DMS53 treated with DMSO at 0.1 percent for 48 hours (cell line): ENCODE measurements around the gene PILRB.
"Not testable (repeated sequence)": the region's sequence is repeated elsewhere in the genome, so short reads cannot be mapped to it uniquely, and the experiment has no call there.

Source experiments
- DNase-seq: peaks from one replicate; lab custom pipeline; 2025; ENCODE audit not compliant: unreplicated experiment; lab: John Stamatoyannopoulos, UW

Gene PILRB

DNA sequence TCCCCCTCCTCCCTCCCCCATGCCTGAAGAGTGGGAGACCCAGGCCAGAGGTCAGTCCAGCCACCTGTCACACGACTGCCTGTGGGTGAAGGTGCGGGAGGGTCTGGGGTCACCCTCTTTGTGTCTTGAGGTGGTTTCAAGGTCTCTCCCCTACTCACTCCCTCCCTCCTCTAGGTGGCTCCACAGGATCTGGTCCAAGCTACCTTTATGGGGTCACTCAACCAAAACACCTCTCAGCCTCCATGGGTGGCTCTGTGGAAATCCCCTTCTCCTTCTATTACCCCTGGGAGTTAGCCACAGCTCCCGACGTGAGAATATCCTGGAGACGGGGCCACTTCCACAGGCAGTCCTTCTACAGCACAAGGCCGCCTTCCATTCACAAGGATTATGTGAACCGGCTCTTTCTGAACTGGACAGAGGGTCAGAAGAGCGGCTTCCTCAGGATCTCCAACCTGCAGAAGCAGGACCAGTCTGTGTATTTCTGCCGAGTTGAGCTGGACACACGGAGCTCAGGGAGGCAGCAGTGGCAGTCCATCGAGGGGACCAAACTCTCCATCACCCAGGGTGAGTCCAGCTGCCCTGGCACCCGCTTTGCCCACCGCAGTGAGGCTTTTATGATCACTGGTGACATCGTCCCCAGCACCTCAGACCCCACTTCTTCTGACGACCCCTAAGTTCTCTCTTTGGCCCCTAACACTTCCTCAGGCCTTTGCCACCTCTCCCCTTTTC is 16.1 kb downstream of the PILRB start:
- DNase-seq: not testable (repeated sequence)

DNA sequence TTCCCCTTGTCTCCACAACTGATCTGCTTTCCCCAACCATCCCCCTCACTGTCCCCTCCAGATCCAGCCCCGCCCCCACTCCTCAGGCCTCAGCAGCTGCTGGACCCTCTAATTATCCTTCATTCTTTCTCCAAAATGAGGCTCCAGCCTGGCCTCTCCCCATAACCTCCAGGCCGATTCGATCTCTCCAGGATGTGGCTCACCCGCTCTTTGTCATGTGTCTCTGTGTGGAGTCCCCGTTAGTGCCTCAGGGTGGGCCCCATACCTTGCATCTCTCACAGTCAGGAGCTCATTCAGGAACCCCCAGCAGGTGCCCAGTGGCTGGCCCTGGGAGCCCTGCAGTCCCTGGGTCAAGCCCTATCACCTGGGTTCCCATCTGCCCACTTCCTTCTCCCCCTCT is 16.7 kb downstream of the PILRB start:
- DNase-seq: no peak

DNA sequence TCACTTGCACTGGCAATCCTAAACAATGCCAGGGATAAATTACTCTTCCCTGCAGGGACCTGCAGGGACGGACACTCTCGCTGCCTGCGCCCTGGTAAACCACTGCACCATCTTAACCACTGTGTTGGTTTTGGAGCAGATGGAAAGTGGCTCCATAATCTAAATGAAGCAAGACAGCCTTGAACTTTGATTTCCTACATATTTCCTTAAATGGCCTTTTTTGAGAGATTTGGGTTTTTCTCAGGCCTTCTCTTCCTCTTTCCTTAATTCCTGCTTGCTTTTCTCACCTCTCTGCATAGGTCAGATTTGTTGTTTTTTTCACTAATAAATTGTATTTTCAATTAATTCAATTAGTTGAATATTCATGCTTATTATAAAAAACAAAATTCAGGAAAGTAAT is 18.1 kb downstream of the PILRB start:
- DNase-seq: no peak

DNA sequence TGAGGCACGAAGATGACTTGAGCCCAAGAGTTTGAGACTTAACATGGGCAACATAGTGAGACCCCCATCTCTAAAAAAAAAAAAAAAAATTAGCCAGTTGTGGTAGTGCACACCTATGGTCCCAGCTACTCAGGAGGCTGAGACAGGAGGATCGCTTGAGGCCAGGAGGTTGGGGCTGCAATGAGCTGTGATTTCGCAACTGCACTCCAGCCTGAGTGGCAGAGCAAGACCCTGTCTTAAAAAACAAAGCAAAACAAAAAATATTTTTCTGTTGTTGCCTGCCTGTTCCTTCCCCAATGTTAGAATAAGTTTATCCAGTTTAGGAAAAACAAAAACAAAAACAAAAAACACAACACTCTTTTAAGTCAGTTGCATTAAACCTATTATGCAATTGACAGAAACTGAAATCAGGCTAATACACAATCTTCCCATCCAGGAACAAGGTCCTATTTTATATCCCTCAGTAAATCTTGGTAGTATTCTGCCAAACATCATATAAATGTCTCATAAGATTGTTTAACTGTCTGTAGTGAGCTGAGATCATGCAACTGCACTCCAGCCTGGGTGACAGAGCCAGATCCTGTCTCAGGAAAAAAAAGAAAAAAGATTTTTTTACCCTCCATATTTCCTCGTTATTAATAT is 20.3 kb downstream of the PILRB start:
- DNase-seq: no peak

DNA sequence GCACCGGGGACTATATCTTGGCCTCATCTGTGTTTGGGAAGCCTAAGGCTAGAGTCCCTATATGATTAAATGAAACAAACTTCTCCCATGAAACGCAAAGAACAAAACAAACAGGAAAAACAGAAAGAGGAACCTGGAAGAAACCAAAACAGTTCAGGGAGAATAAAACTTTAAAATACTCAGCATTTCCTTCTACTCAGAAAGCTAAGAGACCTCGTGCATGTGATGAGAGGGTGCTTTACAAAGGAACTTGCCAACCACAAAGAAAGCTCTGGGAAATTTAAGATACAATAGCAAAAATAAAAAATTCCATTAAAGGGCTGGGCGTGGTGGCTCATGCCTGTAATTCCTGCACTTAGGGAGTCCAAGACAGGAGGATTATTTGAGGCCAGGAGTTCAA is 22.3 kb downstream of the PILRB start:
- no peak for DNase-seq

DNA sequence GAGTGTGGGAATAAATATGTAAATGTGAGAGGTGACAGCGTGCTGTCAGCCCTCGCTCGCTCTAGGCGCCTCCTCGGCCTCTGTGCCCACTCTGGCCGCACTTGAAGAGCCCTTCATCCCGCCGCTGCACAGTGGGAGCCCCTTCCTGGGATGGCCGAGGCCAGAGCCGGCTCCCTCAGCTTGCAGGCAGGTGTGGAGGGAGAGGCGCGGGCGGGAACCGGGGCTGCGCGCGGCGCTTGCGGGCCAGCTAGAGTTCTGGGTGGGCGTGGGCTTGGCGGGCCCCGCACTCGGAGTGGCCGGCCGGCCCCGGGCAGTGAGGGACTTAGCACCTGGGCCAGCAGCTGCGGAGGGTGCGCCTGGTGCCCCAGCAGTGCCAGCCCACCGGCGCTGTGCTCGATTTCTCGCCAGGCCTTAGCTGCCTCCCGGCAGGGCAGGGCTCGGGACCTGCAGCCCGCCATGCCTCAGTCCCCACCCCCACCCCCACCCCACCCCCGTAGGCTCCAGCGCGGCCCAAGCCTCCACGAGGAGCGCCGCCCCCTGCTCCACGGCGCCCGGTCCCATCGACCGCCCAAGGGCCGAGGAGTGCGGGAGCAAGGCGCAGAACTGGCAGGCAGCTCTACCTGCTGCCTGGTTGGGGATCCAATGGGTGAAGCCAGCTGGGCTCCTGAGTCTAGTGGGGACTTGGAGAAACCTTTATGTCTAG is 23.8 kb downstream of the PILRB start:
- not testable (repeated sequence) for DNase-seq

DNA sequence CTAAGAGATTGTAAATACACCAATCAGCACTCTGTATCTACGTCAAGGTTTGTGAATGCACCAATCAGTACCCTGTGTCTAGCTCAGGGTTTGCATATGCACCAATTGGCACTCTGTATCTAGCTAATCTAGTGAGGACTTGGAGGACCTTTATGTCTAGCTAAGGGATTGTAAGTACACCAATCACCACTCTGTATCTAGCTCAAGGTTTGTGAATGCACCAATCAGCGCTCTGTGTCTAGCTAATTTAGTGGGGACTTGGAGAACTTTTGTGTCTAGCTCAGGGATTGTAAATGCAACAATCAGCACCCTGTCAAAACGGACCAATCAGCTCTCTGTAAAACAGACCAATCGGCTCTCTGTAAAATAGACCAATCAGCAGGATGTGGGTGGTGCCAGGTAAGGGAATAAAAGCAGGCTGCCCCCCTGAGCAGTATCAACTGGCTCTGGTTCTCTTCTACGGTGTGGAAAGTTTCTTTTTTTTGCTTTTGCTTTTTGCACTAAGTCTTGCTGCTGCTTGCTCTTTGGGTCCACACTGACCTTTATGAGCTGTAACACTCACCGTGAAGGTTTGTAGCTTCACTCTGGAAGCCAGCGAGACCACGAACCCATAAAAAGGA is 24.4 kb downstream of the PILRB start:
- DNase-seq: peak; percentile 81

DNA sequence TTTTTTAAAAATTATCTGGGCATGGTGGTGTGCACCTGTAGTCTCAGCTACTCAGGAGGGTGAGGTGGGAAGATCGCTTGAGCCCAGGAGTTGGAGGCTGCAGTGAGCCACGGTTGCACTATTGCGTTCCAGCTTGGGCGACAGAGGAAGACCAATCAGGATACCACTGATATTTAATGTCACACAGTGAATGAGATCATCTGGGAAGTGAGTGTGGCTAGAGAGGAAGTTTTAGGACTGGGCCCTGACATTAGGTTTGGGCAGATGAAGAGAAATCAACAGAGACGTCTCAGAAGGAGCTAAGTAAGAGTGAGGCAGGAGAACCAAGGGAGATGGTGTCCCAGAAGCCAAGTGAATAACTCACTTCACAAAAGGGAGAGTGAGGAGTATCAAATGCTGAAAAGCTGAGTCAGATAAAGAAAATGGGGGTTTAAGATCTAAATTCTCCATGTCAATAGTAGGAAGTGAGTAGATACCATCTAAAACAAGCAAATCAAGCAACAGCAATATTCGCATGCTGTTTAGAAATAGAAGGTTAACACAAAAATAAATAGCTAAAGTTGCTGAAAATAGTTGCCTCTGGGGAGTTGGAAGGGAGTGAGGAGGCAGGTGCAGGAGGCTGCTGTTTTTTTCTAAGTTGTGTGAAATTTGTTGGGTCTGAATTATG is 26.8 kb downstream of the PILRB start:
- DNase-seq: no peak

DNA sequence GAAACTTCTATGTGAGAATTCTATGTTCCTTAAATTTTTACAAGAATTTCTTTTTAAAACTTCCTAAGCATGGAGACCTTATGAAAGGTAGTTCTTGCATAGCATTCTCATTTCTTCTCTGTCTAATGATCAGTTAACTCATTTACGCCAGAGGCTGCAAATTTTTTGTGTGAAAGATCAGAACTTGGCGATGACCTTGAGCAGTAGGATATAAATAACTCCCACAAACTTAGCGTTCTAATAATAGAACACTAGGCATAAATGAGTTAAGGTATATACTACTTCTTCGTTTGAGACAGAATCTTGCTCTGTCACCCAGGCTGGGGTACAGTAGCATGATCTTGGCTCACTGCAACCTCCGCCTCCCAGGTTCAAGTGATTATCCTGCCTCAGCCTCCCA is 29.0 kb downstream of the PILRB start:
- no peak for DNase-seq

DNA sequence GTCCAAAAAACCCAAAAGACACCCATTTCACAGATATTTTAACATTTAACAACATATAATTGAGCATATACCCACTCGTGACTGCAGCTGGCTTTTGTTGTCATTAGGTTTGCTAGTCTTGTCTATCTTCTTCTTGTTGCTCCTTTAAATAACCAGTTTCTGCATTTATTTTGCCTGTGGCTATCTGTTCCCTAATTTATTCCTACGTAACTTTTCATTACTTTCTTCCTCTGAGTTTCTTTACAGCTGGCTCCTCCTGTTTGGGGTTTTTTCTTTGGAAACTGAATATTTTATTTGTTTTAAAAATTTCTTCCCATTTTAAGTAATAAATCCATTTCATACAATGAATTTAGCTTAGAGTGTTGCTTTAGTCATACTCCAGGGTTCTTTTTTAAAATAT is 29.8 kb downstream of the PILRB start:
- no peak for DNase-seq

DNA sequence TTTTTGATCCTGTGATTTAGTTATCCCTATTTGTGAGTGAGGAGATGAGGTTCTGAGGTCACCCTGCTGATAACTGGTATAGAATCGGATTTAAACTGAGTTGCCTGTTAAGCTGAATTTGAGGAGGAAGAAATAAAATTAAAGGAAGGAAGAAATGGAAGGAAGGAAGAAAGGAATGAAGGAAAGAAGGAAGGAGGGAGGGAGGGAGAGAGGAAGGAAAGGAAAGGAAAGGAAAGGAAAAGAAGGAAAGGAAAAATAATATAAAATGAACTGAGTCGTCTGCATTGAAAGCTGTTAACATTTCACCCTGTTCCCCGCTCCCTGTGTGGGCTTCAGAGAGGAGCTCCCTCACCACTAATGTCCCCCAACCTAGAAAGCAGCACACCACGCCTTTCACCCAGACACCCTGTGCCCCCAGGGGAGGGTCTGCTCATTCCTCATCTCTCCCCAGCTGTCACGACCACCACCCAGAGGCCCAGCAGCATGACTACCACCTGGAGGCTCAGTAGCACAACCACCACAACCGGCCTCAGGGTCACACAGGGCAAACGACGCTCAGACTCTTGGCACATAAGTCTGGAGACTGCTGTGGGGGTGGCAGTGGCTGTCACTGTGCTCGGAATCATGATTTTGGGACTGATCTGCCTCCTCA is 31.6 kb downstream of the PILRB start:
- no peak for DNase-seq

DNA sequence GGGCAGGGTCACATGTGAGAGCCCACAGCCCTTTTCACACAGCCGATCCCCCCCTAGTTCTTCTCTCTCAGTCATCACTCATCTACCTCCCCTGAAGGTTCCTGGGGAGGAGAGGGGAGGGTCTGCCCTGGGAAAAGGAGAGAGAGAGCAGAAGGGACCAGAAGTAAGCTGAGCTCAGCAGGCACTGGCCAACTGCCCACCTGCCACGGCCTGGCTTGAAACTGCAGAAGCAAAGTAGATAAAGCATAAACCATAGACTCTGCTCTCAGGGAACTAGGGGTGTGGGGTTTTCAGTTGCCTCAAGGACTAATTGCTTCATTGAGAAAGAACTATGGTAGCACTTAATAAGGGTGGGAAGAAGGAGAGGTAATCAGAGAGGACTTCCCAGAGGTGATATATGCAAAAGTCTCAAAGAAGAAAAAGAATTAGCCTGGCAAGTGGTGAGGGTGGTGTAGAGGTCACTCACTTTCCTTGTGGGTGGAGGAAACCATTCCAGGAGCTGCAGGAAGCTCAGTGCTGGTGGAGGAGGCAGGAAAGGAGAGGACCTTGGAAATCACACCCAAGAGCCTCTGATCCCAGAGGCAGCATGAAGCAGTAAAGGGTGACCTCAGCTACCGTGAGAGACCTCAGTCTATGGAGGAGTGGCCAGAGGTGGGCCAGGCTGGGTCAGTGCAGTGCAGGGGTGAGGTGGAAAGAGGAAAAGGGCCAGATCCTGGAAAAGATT is 32.5 kb downstream of the PILRB start:
- DNase-seq: no peak

DNA sequence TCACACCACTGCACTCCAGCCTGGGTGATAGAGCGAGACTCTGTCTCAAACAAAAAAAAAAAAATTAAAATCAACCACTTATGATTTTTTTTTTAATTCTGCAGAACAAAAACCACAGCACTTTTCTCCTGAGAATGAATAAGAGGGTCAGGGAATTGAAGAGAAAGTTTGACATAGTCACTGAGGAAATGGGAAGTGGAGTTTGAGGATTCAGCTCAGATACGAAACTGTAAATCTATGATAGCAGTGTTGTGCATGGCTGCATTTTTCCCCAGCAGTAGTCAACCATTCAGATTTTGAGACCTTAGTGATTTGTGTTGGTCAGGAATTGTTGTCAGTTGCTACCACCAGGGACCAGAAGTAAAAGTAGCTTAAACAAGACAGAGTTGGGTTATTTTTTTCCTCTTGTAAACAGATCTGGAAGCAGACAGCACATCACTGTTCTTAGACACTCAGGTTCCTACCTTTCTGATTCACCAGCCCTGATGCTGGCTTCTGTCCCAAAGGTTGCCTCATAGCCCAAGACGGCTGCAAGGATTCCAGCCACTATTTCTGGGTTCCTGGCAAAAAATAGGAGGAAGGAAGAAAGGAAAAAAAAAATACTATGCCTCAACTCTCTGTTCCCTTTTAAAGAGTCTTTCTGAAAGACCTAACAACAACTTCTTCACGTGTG is 35.5 kb downstream of the PILRB start:
- no peak for DNase-seq

DNA sequence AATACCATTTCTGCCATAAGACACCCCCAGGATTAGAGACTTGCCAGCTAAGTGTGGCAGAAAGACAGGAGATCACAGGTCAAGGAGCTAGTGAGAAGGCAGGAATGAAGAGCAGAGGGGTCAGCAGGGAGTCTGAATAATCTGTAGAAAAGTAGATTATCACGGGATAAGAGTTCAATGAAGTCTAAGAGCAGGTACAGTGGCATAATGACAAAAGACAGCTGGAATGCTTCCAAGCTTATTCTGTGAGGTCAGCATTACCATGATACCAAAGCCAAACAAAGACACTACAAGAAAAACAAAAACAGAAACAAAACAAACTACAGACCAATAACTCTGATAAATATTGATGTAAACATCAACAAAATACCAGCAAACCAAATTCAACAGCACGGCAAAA is 36.2 kb downstream of the PILRB start:
- DNase-seq: no peak

DNA sequence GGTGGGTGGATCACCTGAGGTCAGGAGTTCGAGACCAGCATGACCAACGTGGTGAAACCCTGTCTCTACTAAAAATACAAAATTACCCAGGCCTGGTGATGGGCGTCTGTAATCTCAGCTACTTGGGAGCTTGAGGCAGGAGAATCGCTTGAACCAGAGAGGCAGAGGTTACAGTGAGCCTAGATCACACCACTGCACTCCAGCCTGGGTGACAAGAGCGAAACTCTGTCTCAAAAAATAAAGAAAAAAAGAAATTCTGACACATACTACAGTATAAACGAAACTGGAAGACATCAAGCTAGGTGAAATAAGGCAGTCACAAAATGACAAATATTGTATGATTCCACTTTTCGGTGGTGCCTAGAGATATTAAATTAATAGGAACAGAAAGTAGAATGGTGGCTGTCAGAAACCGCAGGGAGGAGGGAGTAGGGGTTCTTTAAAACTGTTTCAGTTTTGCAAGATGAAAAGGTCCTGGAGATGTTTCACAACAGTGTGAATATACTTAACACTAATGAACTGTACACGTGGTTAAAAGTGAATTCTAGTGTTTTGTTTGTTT is 38.6 kb downstream of the PILRB start:
- no peak for DNase-seq

DNA sequence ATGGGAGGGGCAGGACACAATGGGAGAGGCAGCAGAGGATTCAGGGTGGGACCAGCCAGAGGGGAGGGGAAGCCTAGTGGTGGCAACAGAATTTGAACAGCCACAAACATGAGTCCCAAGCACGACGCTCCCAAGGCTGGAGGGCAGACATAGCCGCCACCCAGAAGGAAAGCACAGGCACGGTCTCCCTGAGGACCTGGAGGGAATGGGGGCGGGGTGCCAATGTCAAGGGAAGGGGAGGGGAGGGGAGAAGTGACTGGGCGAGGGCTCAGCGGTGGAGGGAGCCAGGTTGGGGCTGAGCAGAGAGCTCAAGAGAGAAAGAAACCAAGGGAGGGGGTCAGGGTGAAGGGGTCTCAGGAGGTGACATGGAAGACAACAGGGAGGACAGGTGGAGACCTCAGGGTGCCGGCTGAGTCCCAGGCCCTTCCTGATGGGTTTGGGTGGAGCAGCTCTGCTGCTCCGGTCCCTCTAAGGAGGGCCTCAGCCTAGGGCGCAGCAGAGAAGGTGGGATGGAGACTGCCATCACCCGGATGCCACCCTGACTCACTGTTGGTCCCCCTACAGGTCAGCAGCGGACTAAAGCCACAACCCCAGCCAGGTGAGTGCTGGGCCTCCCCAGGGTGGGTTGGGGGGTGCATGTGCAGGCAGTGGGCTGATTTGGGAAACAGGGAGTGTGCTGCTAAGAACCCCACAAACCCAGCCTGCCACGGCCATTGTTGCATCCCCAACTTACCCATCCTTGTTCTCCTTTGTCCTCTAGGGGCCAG is 39.6 kb downstream of the PILRB start:
- DNase-seq: no peak

DNA sequence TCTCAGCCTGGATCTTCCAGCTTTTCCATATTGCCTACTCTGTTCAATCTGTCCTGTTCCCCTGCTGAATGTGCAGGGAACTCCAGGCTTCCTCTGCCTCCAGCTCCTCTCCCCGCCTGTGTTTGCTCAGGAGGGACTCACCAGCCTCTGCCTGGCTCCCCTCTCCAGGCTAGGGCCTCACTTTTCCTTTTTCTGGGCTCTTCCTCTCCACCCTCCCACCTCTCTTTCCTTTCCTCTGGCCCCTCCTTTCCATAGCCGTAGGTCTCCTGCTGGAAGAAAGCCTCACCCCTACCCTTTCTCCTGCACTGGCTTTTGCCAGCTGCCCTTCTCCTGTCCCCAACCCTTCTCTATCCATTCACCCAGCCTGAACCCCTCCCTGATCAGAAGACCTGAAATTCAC is 40.3 kb downstream of the PILRB start:
- DNase-seq: no peak

DNA sequence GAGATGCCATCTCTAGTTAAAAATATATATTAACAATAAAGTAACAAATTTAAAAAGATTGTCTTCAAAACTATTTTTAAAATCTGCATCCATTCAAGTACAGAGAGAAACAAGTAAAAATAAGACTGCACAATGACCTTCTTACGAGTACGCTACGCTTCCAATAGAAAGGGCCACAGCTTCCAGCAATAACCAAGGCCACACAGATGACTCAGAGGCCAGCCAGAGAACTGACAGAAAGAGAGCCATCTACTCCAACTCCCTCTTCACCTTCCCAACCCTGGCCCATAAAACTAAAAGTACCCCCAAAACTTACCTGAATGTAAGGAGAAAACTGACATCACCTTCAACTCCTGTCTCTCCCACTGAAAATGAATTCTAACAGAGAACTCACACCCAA is 42.1 kb downstream of the PILRB start:
- no peak for DNase-seq

DNA sequence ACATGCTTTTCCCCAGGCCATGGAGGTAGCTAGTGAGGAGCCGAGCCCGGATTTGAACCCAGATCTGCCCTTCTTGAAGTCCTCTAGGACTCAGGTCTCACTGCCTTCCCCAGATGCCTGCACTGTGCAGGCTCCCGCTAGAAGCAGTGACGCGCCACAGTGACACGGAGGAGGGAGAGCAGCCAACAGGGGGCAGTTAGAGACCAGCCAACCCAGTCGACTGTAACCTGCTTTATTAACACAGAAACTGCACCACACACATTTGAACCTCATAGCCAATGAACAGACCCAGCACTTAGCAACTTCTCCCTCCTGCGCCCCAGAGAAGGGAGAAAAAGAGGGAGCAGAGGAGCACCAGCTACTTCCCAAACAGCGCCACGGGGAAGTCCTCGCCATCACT is 42.7 kb downstream of the PILRB start:
- no peak for DNase-seq
